DMS53 (cell line): ENCODE data around the gene TMED9.
A peak's percentile ranks its signal among the peaks of the same experiment; 100 is the strongest.

ENCODE experiments used
- DNase-seq: peaks from one replicate; lab custom pipeline; 2025; lab: John Stamatoyannopoulos, UW

TMED9 gene

DNA sequence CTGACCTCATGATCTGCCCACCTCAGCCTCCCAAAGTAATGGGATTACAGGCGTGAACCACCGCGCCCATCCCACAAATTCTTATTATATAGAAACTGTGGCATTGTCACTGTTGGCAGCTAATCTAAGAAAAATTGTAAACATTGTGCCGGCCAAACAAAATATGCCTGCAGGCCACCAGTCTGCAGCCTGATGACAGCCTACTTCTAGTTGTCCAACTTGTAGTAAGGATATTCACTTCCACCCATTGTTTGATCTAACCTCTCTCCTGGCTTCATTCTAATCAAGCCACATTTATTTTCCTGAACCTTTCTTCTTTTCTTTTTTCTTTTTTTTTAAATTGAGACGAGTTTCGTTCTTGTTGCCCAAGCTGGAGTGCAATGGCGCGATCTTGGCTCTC is 13.7 kb upstream of the TMED9 start:
- DNase-seq = no peak

DNA sequence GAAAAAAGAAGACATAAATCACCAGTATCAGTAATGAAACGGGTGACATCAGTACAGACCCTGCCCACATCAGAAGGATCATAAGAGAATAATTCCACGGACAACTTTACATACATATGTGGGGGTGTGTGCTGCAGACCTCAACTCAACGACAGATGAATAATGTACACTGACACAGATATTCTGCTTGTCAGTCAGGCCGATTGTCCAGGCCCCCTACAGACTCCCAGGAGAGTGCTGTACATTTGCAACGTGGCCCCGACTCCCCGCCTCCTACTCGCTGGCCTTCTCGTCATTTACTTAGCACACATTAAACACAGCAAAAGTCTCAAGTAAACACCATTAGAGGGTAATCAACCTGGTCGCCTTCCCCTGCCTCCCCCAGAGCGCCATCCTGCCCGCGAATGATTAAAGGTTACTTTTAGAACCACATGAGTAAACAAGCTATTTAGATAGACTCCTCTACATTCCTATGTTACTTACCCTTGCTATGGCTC is 3.5 kb upstream of the TMED9 start:
- no peak for DNase-seq

DNA sequence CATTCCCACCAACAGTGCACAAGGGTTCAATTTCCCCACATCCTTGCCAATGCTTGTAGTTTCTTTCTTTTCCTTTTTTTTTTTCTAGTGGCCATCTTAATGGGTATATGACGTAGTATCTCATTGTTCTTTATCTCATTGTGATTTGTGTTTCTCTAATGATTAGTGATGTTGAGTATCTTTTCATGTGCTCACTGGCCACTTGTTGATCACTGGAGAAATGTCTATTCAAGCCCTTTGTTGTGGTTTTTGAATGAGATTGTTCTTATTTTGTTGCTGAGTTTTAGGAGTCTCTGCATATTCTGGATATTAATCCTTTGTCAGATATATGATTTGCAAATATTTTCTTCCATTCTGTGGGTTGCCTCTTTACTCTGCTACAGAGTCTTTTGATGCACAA is 1.6 kb upstream of the TMED9 start:
- no peak for DNase-seq

DNA sequence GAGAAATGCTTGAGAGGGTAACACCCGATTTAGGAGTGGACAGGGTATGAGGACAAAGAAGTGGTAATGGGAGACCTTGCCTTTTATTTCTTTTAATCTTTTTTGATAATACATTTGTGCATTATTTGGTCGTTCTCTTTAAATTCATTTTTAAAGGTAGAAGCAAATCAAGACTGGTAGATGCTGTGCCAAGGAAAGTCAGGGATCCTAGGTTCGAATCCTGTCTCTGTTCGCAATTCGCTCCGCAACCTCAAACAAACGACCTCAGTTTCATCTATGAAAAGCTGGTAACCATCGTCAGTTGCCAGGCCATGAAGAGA is 353 bp upstream of the TMED9 start:
- DNase-seq = no peak

DNA sequence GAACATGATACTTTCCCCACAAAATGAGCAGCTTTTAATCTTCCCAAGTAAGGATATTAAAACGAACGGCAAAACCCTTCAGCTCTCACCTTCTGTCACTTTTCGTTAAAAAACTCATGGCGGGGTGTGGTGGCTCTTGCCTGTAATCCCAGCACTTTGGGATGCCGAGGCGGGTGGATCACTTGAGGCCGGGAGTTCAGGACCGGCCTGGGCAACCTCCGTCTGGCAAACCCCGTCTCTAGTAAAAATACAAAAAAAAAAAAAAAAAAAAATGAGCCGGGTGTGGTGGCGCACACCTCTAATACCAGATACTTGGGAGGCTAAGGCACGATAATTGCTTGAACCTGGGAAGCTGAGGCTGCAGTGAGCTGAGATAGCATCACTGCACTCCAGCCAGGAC is 902 bp downstream of the TMED9 start:
- DNase-seq = no peak

DNA sequence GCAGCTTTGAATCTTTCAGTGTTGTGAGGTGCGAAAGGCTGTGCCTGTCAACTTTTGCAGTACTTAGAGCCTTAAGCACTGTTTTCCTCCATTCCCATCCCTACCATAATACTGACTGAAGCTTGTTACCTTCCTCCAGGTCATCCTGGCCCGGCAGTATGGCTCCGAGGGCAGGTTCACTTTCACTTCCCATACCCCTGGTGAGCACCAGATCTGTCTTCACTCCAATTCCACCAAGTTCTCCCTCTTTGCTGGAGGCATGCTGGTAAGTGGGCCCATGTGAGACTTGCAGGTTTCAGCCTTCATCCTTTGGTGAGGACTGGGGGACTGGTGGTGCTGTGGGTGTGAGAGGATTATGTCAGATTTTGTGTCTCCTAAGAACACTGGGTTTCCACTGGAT is 1.5 kb downstream of the TMED9 start:
- no peak for DNase-seq

DNA sequence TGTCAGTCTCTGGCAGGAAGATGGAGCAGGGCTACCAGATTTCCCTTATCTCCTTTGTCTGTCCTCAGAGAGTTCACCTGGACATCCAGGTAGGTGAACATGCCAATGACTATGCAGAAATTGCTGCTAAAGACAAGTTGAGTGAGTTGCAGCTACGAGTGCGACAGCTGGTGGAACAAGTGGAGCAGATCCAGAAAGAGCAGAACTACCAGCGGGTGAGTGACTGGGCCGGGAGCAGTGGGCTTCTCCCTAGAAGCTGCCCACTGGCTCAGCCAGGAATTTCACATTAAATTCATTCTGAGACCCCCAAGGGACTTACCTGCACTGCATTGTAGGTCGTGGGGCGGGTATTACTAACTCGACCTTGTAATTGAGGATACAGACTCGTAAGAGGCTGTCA is 2.1 kb downstream of the TMED9 start:
- DNase-seq = no peak

DNA sequence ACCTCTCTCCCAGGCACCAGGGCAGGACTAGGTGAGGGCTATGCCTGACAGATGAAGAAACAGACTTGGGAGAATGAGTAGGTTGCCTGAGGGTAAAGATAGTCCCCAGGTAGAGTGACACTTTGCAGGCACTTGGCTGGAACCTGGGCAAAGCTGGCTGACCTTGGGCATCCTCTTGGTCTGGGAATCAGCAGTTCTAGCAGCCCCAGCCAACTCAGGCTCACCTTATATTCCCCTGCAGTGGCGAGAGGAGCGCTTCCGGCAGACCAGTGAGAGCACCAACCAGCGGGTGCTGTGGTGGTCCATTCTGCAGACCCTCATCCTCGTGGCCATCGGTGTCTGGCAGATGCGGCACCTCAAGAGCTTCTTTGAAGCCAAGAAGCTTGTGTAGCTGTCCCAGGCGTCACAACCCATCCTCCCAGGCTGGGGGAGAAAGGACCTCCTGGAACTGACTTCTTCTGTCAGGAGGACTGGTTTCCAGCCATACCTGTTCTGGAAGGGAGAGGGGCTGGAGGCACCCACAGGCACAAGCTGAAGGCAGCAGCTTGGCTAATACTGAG is 3.1 kb downstream of the TMED9 start:
- no peak for DNase-seq

DNA sequence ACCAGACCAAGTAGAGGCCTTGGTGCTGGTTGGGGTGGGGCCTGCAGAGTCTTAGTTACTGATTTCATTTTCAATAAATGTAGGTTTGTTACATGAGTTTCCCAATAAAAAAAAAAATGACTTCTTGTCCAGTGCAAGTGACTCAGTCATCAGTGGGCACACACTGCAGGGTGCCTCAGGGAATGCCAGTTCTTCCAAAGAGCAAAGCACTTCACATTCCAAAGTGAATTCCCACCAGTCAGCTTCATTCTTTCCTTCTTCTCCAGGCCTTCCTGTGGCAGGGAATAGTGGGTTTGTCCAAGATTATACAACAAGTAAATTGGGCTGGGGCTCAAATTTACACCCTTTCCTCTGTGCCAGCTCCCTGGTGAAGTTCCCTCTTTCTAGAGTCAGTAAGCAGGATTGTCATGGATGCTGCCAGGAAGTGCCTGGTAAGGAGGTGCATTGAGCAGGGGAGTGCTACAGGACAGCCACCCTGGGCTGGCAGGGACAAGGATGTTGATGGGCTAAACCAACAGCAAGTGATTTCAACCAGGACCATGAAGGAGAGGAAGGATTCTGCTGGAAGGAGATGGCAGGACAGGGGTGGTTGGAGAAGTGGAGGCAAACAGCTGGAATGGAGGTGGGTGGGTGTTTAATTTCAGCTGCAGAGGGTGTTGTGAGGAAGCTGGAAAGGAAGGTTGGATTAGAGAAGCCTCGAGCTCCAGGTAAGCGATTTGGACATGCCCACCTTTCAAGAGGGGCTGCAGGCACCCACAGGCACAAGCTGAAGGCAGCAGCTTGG is 4.2 kb downstream of the TMED9 start:
- DNase-seq = no peak

DNA sequence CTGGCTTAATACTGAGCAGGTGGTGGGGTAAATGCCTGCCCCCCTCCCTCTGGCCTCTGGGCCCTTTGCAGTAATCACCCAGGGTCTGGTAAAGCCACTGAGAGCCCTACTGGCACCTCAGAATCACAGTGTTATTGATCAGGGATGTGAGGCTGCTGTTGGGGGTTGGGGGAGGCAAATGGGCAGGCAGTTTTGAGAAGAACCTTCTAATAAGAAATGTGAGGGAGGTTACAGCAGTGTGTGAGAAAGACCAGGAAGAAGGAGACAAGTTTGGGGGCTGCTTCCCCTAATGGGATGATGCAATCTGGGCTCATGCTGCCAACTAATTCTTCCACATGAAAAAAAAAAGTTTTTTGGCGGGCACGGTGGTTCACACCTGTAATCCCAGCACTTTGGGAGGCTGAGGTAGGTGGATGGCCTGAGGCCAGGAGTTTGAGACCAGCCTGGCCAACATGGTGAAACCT is 4.8 kb downstream of the TMED9 start:
- DNase-seq = no peak

DNA sequence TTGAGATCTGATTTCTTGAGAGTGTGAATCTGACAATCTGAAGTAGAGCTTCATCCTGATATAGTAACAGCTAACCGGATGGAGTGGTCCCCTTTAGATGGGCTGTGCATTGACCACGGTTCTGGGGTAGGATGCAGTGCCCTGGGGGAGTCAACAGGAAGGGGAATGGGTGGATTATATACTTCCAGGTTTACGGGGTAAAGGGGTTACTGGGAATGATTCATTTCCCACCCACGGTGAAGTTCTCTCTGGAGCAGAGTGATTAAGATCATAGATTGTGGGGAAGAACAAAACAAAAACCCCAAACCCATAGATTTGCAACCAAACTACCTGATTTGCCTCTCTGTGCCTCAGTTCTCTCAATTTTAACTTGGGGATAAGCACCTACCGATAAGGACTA is 6.5 kb downstream of the TMED9 start:
- no peak for DNase-seq

DNA sequence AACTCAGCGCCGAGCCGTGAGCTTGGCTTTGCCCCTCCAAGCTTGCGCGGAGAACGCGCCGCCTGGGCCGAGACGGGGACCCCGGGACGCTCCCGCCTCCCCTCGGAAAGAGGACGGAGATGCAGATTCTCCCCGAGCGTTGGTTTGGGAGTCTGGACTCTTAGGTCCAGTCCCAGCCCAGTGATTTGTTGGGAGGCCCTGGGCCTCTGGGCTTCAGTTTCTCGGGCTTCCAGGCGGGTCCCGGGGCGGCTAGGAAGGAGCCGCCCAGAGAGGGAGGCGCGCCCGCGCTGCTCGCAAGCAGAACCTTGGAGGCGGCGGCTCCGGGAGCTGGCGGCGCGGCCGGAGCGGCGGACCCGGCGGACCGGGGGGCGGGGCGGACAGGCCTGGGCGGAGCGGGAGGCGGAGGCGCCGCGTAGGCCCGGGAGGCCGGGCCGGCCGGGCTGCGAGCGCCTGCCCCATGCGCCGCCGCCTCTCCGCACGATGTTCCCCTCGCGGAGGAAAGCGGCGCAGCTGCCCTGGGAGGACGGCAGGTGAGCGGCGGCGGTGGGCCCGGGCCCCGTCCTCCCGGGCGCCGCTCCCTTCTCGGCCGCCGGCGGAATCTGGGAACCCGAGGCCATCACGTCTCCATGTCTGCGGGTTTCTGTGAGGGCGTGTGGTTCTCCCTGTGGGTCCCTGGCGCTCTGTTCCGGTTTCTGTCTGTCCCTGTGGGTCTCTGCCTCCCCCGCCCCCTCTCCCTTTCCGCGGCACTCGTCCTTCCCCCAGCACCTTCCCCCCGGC is 7.9 kb downstream of the TMED9 start, which contains the start of gene B4GALT7:
Gene B4GALT7, plus strand, starts transcription at position 402 of the 777 bp plus-strand sequence. Its CDS starts 79 bp downstream, at position 481.
- peak; percentile 94 for DNase-seq

DNA sequence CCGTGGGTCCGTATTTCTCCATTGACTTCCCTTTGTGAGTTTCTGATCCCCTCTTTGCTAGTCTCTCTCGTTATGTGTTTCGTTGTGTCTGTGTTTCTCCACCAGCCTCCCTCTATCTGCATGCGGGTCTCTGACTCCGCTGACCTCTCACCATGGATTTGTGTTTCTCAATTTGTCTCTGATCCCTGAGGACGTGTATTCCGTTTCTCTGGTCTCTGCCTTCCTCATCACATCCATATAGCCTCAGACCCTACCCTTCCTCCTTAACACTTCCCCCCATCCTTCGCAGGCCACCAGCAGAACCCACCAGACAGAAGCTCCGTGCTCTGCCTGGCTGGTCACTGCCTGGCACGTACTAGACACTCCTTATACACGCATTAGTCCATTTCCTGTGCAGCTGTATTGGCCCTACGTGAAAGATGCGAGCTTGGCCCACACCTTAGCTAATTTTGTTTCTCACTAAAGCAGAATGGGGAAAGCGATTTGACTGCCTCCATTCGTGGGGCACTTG is 8.6 kb downstream of the TMED9 start:
- DNase-seq = peak; percentile 57

DNA sequence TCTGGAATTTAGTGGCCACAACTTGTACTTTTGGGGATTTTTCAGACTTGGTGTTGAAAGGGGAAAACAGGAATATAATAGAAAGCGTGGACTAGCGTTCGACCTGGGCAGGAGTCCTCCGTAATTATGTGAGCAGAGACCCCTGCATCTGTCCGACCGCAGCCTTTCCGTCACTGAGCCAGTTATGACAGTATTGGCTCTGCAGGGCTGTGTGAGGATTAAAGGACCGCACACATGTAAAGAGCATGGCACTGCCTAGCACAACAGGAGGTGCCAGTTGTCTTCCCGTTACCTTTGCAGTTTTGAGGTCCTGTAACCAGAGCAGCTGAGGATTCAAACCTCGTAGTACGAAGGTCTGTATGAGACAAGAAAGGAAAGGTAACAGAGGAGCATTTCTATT is 9.1 kb downstream of the TMED9 start:
- no peak for DNase-seq

DNA sequence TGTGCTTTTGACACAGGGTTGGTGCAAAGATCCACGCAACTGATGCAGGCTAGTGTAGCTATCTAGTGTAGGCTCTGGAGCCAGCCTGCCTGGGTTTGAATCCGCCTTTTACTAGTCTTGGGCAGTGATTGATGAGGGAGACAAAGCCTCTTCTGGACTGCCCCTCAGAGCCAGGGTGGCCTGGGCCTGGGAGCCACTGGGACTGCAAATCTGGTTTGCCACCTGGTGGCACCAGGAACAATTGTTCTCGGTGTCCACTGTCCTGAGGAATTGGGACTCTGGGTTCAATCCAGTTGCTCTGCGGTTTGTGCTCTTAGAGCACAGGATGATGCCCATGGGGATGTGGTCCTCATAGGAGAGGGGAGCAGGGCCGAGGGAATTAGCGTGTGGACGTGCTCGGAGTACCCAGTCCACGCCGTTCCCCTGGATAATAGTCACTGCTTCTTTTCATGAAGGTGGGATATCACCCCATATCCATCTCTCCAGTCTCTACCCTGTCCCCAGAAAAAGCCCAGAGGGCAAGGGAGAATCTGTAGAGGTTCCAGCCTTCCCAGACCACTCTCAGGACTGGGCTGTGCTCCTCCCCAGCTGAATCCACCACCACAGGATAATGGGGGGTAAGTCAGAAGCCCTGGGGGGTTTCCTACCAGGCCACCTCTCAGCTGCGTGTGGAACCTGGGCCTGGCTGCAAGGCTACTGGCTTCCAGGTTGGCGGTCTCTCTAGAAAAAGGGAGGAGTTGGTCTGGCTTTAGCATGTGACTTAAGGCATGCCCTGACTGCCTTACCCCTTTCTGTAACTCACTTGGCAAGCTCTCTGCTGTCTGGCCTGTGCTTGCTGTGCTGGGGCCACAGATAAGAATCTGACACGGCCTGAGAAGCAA is 9.8 kb downstream of the TMED9 start:
- peak; percentile 42 for DNase-seq

DNA sequence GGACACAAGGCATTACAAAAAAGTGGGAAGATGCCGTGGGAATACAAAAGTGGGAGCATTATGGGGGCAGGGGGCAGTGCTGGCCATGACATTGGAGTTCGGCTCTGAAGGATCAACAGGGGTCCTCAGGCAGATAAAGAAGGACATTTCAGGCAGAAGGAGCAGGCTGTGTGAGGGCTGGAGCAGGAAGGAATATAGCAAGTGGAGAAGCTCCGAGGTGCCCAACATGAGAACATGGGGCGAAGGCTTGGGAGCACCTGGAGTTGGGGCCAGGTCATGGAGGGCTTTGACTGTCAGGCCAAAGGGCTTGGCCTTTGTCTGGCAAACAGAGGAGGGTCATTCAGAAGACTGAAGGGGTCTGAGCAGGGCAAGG is 10.4 kb downstream of the TMED9 start:
- DNase-seq = no peak

DNA sequence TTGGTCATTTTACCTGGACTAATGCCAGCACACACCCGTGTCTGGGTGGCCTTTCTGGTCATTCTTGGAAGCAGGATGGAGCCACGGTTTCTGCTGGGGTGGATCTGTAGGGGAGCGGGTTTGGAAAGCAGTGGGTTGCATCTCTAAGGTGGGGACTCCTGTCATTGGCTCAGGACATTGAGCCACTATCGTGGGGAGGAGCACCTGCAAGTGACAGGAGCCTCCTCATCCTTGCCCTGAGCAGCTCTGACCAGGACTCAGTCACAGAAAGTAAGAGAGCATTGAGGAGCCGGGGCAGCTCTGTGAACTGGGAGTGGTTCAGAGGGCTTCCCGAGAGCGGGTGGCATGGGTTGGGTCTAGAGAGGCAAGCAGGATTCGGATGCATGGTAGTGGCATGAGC is 11.6 kb downstream of the TMED9 start:
- DNase-seq = no peak

DNA sequence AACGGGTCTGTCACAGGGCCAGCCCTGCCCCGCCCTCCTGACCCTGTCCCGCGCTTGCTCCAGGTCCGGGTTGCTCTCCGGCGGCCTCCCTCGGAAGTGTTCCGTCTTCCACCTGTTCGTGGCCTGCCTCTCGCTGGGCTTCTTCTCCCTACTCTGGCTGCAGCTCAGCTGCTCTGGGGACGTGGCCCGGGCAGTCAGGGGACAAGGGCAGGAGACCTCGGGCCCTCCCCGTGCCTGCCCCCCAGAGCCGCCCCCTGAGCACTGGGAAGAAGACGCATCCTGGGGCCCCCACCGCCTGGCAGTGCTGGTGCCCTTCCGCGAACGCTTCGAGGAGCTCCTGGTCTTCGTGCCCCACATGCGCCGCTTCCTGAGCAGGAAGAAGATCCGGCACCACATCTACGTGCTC is 12.1 kb downstream of the TMED9 start:
- no peak for DNase-seq

DNA sequence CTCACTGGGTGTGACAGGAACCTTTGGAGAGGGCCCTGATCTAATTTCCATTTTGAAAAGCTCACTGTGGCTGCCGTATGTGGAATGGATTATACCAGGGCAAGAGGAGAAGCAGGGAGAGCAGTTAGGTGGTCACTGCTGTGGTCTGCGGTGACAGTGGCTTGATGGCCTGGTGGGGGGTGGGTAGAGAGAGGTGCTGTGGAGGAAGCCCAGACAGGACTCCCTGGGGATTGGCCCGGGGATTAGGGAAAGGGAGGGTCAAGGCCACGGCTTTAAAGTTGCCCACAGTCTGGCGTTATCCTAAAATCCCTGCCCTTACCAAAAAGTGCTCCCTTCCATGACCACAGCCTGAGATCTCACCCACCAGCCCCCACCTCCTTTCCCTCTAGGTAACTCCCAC is 12.7 kb downstream of the TMED9 start:
- no peak for DNase-seq

DNA sequence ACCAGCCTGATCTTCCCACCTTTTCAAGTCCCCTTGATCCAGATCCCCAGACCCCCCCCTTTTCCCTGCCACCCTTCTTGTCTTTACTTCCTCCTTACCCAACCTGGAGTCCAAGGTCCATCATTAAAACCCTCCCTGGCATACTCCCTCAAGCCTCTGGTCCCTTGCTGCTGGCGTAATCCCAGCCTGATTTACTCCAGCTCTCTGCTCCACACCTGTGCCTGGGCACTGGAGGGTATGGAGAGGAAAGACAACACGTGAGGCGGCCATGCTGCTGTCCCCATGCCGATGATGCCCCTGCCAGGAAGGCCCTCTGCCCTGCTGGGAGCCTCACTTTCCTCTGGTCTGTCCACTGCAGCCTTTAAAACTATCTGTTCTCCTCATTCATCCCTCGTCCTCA is 13.1 kb downstream of the TMED9 start:
- no peak for DNase-seq

DNA sequence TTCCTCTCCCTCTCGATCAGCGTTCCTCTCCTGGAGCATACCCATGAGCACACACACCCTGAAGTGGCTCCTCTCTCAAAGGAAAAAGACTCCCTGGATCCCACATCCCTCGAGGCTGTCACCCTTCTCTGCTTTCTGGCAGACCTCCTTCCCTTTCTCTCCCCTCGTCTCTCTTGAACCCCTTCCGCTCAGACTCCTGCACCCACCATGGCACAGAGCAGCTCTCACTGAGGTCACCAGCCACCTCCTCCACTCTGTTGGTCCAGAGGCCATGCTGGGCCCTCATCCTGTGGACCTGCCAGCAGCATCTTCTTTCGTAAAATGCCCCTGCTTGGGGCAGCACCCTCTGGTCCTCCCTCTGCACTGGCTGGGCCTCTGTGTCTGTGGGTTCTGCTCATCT is 13.7 kb downstream of the TMED9 start:
- DNase-seq = no peak
